ENCODE measurements around the gene DDAH1. TPM values are rescaled to one million over a fixed set of nuclear protein-coding genes. Genes with fewer than 3 reads are reported as not detected.

Gene DDAH1
- total and polyA plus RNA-seq, 2 of the 8 experiments (the other 6 are each of a cell fraction or from before 2014, with no cell fraction given), result 22.8 to 54.5 TPM

DNA sequence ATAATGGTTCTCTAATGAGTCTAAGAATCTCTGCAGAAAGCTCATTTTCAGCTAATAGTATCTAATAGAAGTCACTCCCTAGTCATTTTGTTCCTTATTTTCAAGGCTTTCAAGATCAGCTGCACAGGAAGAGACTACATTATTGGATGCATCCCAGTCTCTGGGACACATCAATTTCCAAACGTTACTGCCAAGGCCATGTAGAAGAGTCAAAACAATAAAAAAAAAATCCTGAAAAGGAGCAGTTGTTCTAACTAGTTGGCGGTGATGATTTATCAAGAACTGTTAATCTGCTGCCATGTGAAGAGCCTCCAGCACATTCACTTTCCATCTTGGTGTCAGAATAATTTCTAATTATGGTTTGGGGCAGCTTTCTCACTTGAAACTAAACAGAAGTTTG is 5.7 kb downstream of the DDAH1 start:
- no peak overlapping the region for H3K4me2 ChIP-seq (ENCODE audit: insufficient read depth in 1 of 2, low read depth in 2 of 2, low read length in 2 of 2)
- no peak overlapping the region for H2AFZ ChIP-seq (ENCODE audit: low read length)
- H3K23me2 ChIP-seq (ENCODE audit: low read depth, low read length), result peaks cover 4% of the 10 kb centered on the region; the same call in 1 of the 2 replicates
- no peak overlapping the region for H3K23ac ChIP-seq (ENCODE audit: insufficient read length)
- no peaks in the 10 kb centered on the region; the same call in 1 of the 2 replicates for H3K79me1 ChIP-seq (ENCODE audit: low read depth, low read length)
- no peak overlapping the region for H4K5ac ChIP-seq (ENCODE audit: insufficient read length, low read depth, low read length)
- TF ChIP-seq MAFK (IDR thresholded peaks at IDR 0.05; ENCODE audit: low read depth, low read length) (no peak), RXRA (IDR thresholded peaks at IDR 0.05; ENCODE audit: insufficient read depth, low read depth, low read length) (no peak), CBX5 (IDR thresholded peaks at IDR 0.05; ENCODE audit: low read depth, low read length) (no peak), E2F6 (IDR thresholded peaks at IDR 0.05) (no peak), ASH2L (IDR thresholded peaks at IDR 0.05; ENCODE audit: low read length) (no peak)
- DNase-seq (ENCODE audit: low read depth in 1 of 2, low spot score in 2 of 2) (no peak), FAIRE-seq (no peak)
- no peak overlapping the region for H3K9ac ChIP-seq (replicated peaks in 1 of 4; ENCODE audit: extremely low read depth in 1 of 4, low read depth in 3 of 4, low read length in 3 of 4)
- 84% methylated on average over 2 of the region's 2 CpGs; no CpG with 5 or more reads in 1 of the 2 experiments for WGBS, 2 experiments (ENCODE audit: extremely low coverage in 1 of 2, insufficient coverage in 1 of 2, insufficient read length in 1 of 2, insufficient replicate concordance in 2 of 2, low coverage in 1 of 2, low lambda C conversion rate in 2 of 2, missing lambda C conversion rate in 1 of 2)
- no peak overlapping the region for H3K27ac ChIP-seq (ENCODE audit: low read depth, low read length)
- no peak overlapping the region for H2BK5ac ChIP-seq (ENCODE audit: low read depth, low read length)
- H2BK120ac ChIP-seq (replicated peaks; ENCODE audit: low read depth, low read length), result no peak overlapping the region
- peaks cover 0 to 5% (median 1%) of the 10 kb centered on the region in 4 experiments; a peak in 3 of 7 replicates for H3K4me1 ChIP-seq (replicated peaks in 1 of 4; ENCODE audit: control insufficient read depth in 3 of 4, insufficient read depth in 4 of 4, low read length in 3 of 4)
- H3K56ac ChIP-seq (replicated peaks; ENCODE audit: insufficient read length, low read depth, low read length), result no peak overlapping the region
- no peak overlapping the region for H2BK12ac ChIP-seq (ENCODE audit: low read depth, low read length)
- no peak overlapping the region for H2BK20ac ChIP-seq (ENCODE audit: low read length)
- ChIA-PET POLR2A (ENCODE audit: partially characterized antibody) (interaction anchor here (1.2 to 1.5 kb wide), 2 partner anchors 8 to 120 kb away, joined by 3 read pairs; no protein-coding TSS in a partner anchor), CTCF (ENCODE audit: partially characterized antibody) (interaction anchor here (1.5 kb wide), 1 partner anchor 25 kb away, joined by 3 read pairs; no protein-coding TSS in a partner anchor)
- H4K91ac ChIP-seq (replicated peaks; ENCODE audit: insufficient read length, low read length), result no peak overlapping the region
- H3K14ac ChIP-seq (ENCODE audit: insufficient read length), result no peak overlapping the region
- peaks cover 0 to 9% (median 6%) of the 10 kb centered on the region in 4 experiments; a peak in 5 of 7 replicates for H3K27me3 ChIP-seq (replicated peaks in 1 of 4; ENCODE audit: control insufficient read depth in 3 of 4, extremely low read depth in 1 of 4, insufficient read depth in 3 of 4, low read length in 3 of 4)
- peaks cover 0 to 16% of the 10 kb centered on the region in 2 experiments; a peak in 2 of 4 replicates for H3K79me2 ChIP-seq (ENCODE audit: control insufficient read depth in 1 of 2, insufficient read depth in 2 of 2, low read length in 2 of 2)
- H3K36me3 ChIP-seq (ENCODE audit: control insufficient read depth in 2 of 4, insufficient read depth in 4 of 4, low read length in 3 of 4), result no peaks in the 10 kb centered on the region
- H3K9me3 ChIP-seq (ENCODE audit: insufficient read depth in 2 of 2, low read depth in 1 of 2, low read length in 1 of 2), result no peaks in the 10 kb centered on the region
- H3K4ac ChIP-seq (replicated peaks; ENCODE audit: insufficient read length, low read depth, low read length), result no peak overlapping the region
- no peak overlapping the region for H3K18ac ChIP-seq (ENCODE audit: extremely low read depth, low read length)
- no peak overlapping the region for H4K8ac ChIP-seq (ENCODE audit: extremely low read depth, insufficient read depth, low read length)
- peaks cover 1% of the 10 kb centered on the region in 2 experiments for H4K20me1 ChIP-seq (replicated peaks in 1 of 2; ENCODE audit: control insufficient read depth in 1 of 2, insufficient read depth in 2 of 2, low read length in 2 of 2)
- H3K4me3 ChIP-seq (ENCODE audit: extremely low read depth in 1 of 4, insufficient read depth in 2 of 4, low read depth in 3 of 4, low read length in 4 of 4), result no peak overlapping the region
- H2AK5ac ChIP-seq (ENCODE audit: low read depth, low read length), result no peak overlapping the region
- no peak overlapping the region for H2BK15ac ChIP-seq (ENCODE audit: low read length)
